GM12873 (cell line): ENCODE results near the gene TGFA.

Experiments
- CTCF ChIP-seq: IDR thresholded peaks from 2 replicates; pipeline ENCODE4 v1.5.1; 2012; ENCODE audit warnings: low read depth, mild to moderate bottlenecking, moderate library complexity, low read length, control low read depth; ENCODE audit not compliant: insufficient read depth; ENCODE audit errors: missing control alignments

Gene TGFA

GRCh38 chr2:70498528-70498927 is 55.1 kb downstream of the TGFA start:
- no peak for TF ChIP-seq CTCF

- TF ChIP-seq CTCF, result peak; percentile 32
Measured at GRCh38 chr2:70498054-70498453, 55.6 kb downstream of the TGFA start.

- TF ChIP-seq CTCF, result no peak
Measured at GRCh38 chr2:70496819-70497218, 56.8 kb downstream of the TGFA start.

- TF ChIP-seq CTCF, result no peak
Measured at GRCh38 chr2:70494293-70494886, 59.2 kb downstream of the TGFA start.

GRCh38 chr2:70490381-70490780 is 63.2 kb downstream of the TGFA start:
- TF ChIP-seq CTCF, result no peak

- TF ChIP-seq CTCF, result no peak
Measured at GRCh38 chr2:70489165-70489564, 64.5 kb downstream of the TGFA start.

- no peak for TF ChIP-seq CTCF
Measured at GRCh38 chr2:70484086-70484485, 69.5 kb downstream of the TGFA start.
